ENCODE measurements around the gene CUZD1. TPM values are rescaled to one million over a fixed set of nuclear protein-coding genes. Genes with fewer than 3 reads are reported as not detected.

Gene CUZD1
- total and polyA plus RNA-seq, 2 of the 13 experiments (the other 11 are each of a cell fraction or from before 2014, with no cell fraction given) = 0.22 to 0.29 TPM

- CTCF ChIA-PET (ENCODE audit: low intra/inter-chr PET ratio, low total read pairs) = no interaction called here
- ATAC-seq = no peak
- WGBS (ENCODE audit: low lambda C conversion rate) = 15% methylated on average over 4 of the region's 5 CpGs
These were observed 49.7 kb downstream of the CUZD1 start for GRCh38 chr10:122795924-122796323.

More at GRCh38 chr10:122795924-122796323, 49.7 kb downstream of the CUZD1 start:
- H3K4me3 ChIP-seq (replicated peaks in 1 of 3; ENCODE audit: insufficient read depth in 1 of 3, low read depth in 2 of 3, low read length in 3 of 3) = no peak overlapping the region
- H3K4me2 ChIP-seq (ENCODE audit: low read depth, low read length) = no peak overlapping the region
- H2AFZ ChIP-seq (ENCODE audit: low read length) = no peak overlapping the region
- in situ Hi-C loops (cut with HindIII; ENCODE audit: extremely low pct_ligation_motif_present, low pct_unique_long_range_greater_than_20kb) (no loop called here), intact Hi-C loops (cut with micrococcal nuclease; ENCODE audit: unreplicated experiment) (no loop called here)
- no TSS peak for BruUV-seq (replicated peaks)
- H3K36me3 ChIP-seq (replicated peaks in 1 of 2; ENCODE audit: control insufficient read depth in 1 of 2, insufficient read depth in 2 of 2, low read length in 2 of 2) = no peaks in the 10 kb centered on the region
- no peaks in the 10 kb centered on the region for H3K79me2 ChIP-seq (ENCODE audit: insufficient read depth, low read length)
- H3K9ac ChIP-seq (ENCODE audit: insufficient read depth, low read depth, low read length) = no peak overlapping the region
- POLR2A ChIA-PET = no interaction called here
- H3K27me3 ChIP-seq (ENCODE audit: control insufficient read depth in 1 of 2, insufficient read depth in 2 of 2, low read length in 2 of 2) = peaks cover 0 to 3% of the 10 kb centered on the region in 2 experiments; a peak in 2 of 5 replicates
- H4K20me1 ChIP-seq (ENCODE audit: insufficient read depth, low read length) = no peaks in the 10 kb centered on the region
- FAIRE-seq (no peak), DNase-seq (ENCODE audit: low spot score) (no peak)
- H3K4me1 ChIP-seq (ENCODE audit: insufficient read depth, low read length) = no peaks in the 10 kb centered on the region
- H3K27ac ChIP-seq (ENCODE audit: extremely low read length, insufficient read depth, low read length) = no peak overlapping the region
- no peak for TF ChIP-seq ZBTB25 (CRISPR knock-in tag; IDR thresholded peaks at IDR 0.05)
- no peak for TF ChIP-seq ZNF772 (CRISPR knock-in tag; IDR thresholded peaks at IDR 0.05)
- TF ChIP-seq TFDP2 (CRISPR knock-in tag; IDR thresholded peaks at IDR 0.05) = no peak
- no peak for TF ChIP-seq SUZ12 (IDR thresholded peaks at IDR 0.05; ENCODE audit: low read depth, low read length)
- no peak for TF ChIP-seq RARG (CRISPR knock-in tag; IDR thresholded peaks at IDR 0.05; ENCODE audit: low read depth)
- TF ChIP-seq ZNF883 (CRISPR knock-in tag; IDR thresholded peaks at IDR 0.05; ENCODE audit: not compliant biosample characterization) = no peak
- TF ChIP-seq ZNF333 (CRISPR knock-in tag; IDR thresholded peaks at IDR 0.05; ENCODE audit: borderline replicate concordance) = no peak
- TF ChIP-seq MED13 (CRISPR knock-in tag; IDR thresholded peaks at IDR 0.05) = no peak
- no peak for TF ChIP-seq HDAC2 (CRISPR knock-in tag; IDR thresholded peaks at IDR 0.05)
- TF ChIP-seq CREB1 (IDR thresholded peaks at IDR 0.05) = no peak
- no peak for TF ChIP-seq CREB1 (CRISPR knock-in tag; IDR thresholded peaks at IDR 0.05)
- no peak for TF ChIP-seq FOXA3 (CRISPR knock-in tag; IDR thresholded peaks at IDR 0.05)
- TF ChIP-seq ZFX (CRISPR knock-in tag; IDR thresholded peaks at IDR 0.05; ENCODE audit: low read depth) = no peak
- no peak for TF ChIP-seq ATM (IDR thresholded peaks at IDR 0.05; ENCODE audit: borderline replicate concordance)
- no peak for TF ChIP-seq CTCF (CRISPR knock-in tag; IDR thresholded peaks at IDR 0.05)
- TF ChIP-seq ZBTB14 (CRISPR knock-in tag; IDR thresholded peaks at IDR 0.05) = no peak
- no peaks in the 10 kb centered on the region for H3K9me3 ChIP-seq (ENCODE audit: low read length)
